T-helper 17 cell (primary cell): ENCODE results near the gene OR51D1. TPM values are rescaled to one million over a fixed set of nuclear protein-coding genes. Genes with fewer than 3 reads are reported as not detected.

Experiments used
- total RNA-seq, 4 donors: library from RNA in 2 of 4; stranded (reverse) in 2 of 4; gene quantifications; one replicate each; pipeline ENCODE4 v1.2.3 and lab custom pipeline; 2022 to 2026

The OR51D1 gene
- total RNA-seq, 2 donors from 2014 or later, result not detected

Other genes with a start within 250 kb of the OR51D1 start
- gene TRIM21, start 243.8 kb upstream of the OR51D1 start, total RNA-seq, result 10 to 100 TPM; 17.2 to 21.2 TPM
- not detected for gene OR52K2, start 188.2 kb upstream of the OR51D1 start, total RNA-seq
- not detected for gene OR52K1, start 154.8 kb upstream of the OR51D1 start, total RNA-seq
- gene OR52M1, start 92.3 kb upstream of the OR51D1 start, total RNA-seq, result not detected
- gene OR52I2, start 55.7 kb upstream of the OR51D1 start, total RNA-seq, result not detected
- not detected for gene OR52I1, start 43.4 kb upstream of the OR51D1 start, total RNA-seq
- gene TRIM68, start 29.2 kb upstream of the OR51D1 start, total RNA-seq, result 1 to 10 TPM; 6.1 TPM
- gene OR51E1, start 6.5 kb downstream of the OR51D1 start, total RNA-seq, result not detected
- not detected for gene OR51E2, start 60.4 kb downstream of the OR51D1 start, total RNA-seq
- not detected for gene MMP26, start 67.3 kb downstream of the OR51D1 start, total RNA-seq
- gene OR51F1, start 132.5 kb downstream of the OR51D1 start, total RNA-seq, result not detected
- not detected for gene OR52R1, start 166.9 kb downstream of the OR51D1 start, total RNA-seq
- gene OR51F2, start 183.8 kb downstream of the OR51D1 start, total RNA-seq, result not detected
- gene OR51S1, start 211.7 kb downstream of the OR51D1 start, total RNA-seq, result not detected
- not detected for gene OR51T1, start 244.4 kb downstream of the OR51D1 start, total RNA-seq